K562 (cell line): Measurements from ENCODE around the gene LPCAT3. TPM values are rescaled to one million over a fixed set of nuclear protein-coding genes. Genes with fewer than 3 reads are reported as not detected.
A peak's percentile ranks its signal among the peaks of the same experiment; 100 is the strongest.

Experiments
- ATAC-seq: fragments of 200-7000 bp; cut with Tn5 transposase; 3 replicates; pipeline ENCODE4 v1.9.1; 2020; ENCODE audit warnings: moderate library complexity
- BruUV-seq: library from RNA; stranded (reverse); fragments of 400-500 nt; replicated peaks from 2 replicates; lab custom pipeline; 2021; lab: Mats Ljungman, UMichigan
- CTCF ChIA-PET: fragments of 300-600 bp; formaldehyde crosslinking; extraction: SDS; loops from one replicate; lab custom pipeline; 2021; ENCODE audit warnings: low intra/inter-chr PET ratio; lab: Yijun Ruan, JAX
- POLR2A ChIA-PET: fragments of 300-600, 350-650 bp; sonication (Branson Sonifier 250); formaldehyde crosslinking; extraction: SDS; loops from one replicate; lab custom pipeline; 2021; ENCODE audit warnings: antibody characterized with exemption, inconsistent platforms; lab: Yijun Ruan, JAX
- DNase-seq, 4 experiments: peaks; one replicate each; pipeline versions ENCODE4 v3.0.0 to v3.0.0-alpha.2; 2011 to 2018; ENCODE audit warnings: low spot score in 3 of 4, mixed read lengths in 3 of 4; ENCODE audit errors: extremely low read depth in 1 of 4
- FAIRE-seq: peaks from 2 replicates; lab custom pipeline; 2011; peaks lifted over from hg19 to GRCh38; lab: Jason Lieb, UNC
- H2AFZ ChIP-seq: 2 replicates; pipeline ENCODE4 v1.6.0; 2011; ENCODE audit warnings: low read depth, low read length, control low read depth, inconsistent platforms
- H3K27ac ChIP-seq: fragments of 200-600 bp; 3 replicates; pipeline ENCODE4 v1.8.0; 2011; ENCODE audit warnings: low read depth, mild to moderate bottlenecking, control low read depth, inconsistent platforms, low read length, moderate library complexity, mixed read lengths; ENCODE audit errors: extremely low read depth
- H3K27me3 ChIP-seq, 2 experiments: fragments of 300-600 bp in 1 of 2; 2 replicates in 1 of 2; 3 replicates in 1 of 2; pipeline versions ENCODE4 v1.6.0 to v1.8.0; 2011; ENCODE audit warnings: inconsistent platforms in 2 of 2, low read length in 2 of 2, mild to moderate bottlenecking in 1 of 2, mixed read lengths in 1 of 2, moderate library complexity in 1 of 2; ENCODE audit not compliant: control insufficient read depth in 2 of 2, insufficient read depth in 2 of 2
- H3K36me3 ChIP-seq: fragments of 300-600 bp; 3 replicates; pipeline ENCODE4 v1.8.0; 2011; ENCODE audit warnings: mild to moderate bottlenecking, low read length, inconsistent platforms; ENCODE audit not compliant: control insufficient read depth, insufficient read depth
- H3K4me1 ChIP-seq, 2 experiments: fragments of 200-600 bp in 1 of 2; replicated peaks in 1 of 2; 2 replicates in 1 of 2; 3 replicates in 1 of 2; pipeline versions ENCODE4 v1.5.1 to v1.8.0; 2011; ENCODE audit warnings: inconsistent platforms in 2 of 2, low read length in 2 of 2, mild to moderate bottlenecking in 1 of 2, mixed read lengths in 1 of 2, moderate library complexity in 1 of 2; ENCODE audit not compliant: control insufficient read depth in 2 of 2, insufficient read depth in 2 of 2
- H3K4me2 ChIP-seq: 2 replicates; pipeline ENCODE4 v1.6.1; 2011; ENCODE audit warnings: low read length, control low read depth, inconsistent platforms, mixed read lengths; ENCODE audit not compliant: insufficient read depth
- H3K4me3 ChIP-seq: fragments of 200-600 bp; sonication (generic), shearing (Covaris generic); 2 replicates; pipeline ENCODE4 v1.5.1; 2016; ENCODE audit warnings: control low read depth, inconsistent platforms
- H3K79me2 ChIP-seq: fragments of 200-600 bp; 3 replicates; pipeline ENCODE4 v1.8.0; 2011; ENCODE audit warnings: low read length, inconsistent platforms; ENCODE audit not compliant: control insufficient read depth, insufficient read depth
- H3K9ac ChIP-seq, 2 experiments: 2 replicates each; pipeline versions ENCODE4 v1.6.0 to v1.6.1; 2011; ENCODE audit warnings: low read depth in 2 of 2, low read length in 2 of 2, control low read depth in 1 of 2, inconsistent platforms in 1 of 2, mild to moderate bottlenecking in 1 of 2, mixed read lengths in 1 of 2; ENCODE audit not compliant: insufficient read depth in 1 of 2
- H3K9me1 ChIP-seq: one replicate; pipeline ENCODE4 v1.6.0; 2011; ENCODE audit warnings: inconsistent platforms, mild to moderate bottlenecking, low read length, moderate library complexity; ENCODE audit not compliant: control insufficient read depth, insufficient read depth
- H3K9me3 ChIP-seq: replicated peaks from 2 replicates; pipeline ENCODE4 v1.5.1; 2011; ENCODE audit warnings: low read depth, low read length, inconsistent platforms; ENCODE audit not compliant: control insufficient read depth, insufficient read depth
- H4K20me1 ChIP-seq: replicated peaks from 2 replicates; pipeline ENCODE4 v1.6.1; 2011; ENCODE audit warnings: low read length, inconsistent platforms, mixed read lengths; ENCODE audit not compliant: control insufficient read depth, insufficient read depth
- NEUROD1 ChIP-seq: fragments of 150-350 bp; IDR thresholded peaks from 2 replicates; pipeline ENCODE4 v1.6.1; 2014; ENCODE audit warnings: borderline replicate concordance, low read length, low read depth; ENCODE audit not compliant: partially characterized antibody
- NRF1 ChIP-seq, 2 experiments: fragments of 450-650 bp; IDR thresholded peaks in 1 of 2; conservative IDR thresholded peaks in 1 of 2; 2 replicates each; pipeline ENCODE4 v1.6.1; 2014; ENCODE audit warnings: mild to moderate bottlenecking in 2 of 2
- WGBS: fragments of 100-300 bp; shearing (Covaris generic); methylation state at CpG from one replicate; pipeline ENCODE4 v1.1.6; 2016; ENCODE audit warnings: low coverage, mixed read lengths; ENCODE audit not compliant: insufficient coverage; ENCODE audit errors: missing lambda C conversion rate; 5-methylcytosine and 5-hydroxymethylcytosine counted together
- in situ Hi-C: fragments of 300-500 bp; cut with MboI; formaldehyde crosslinking; loops from 4 replicates; pipeline ENCODE4 v1.15.0; 2018; ENCODE audit warnings: inconsistent platforms, mixed read lengths
- intact Hi-C: fragments of 100-400 bp; cut with micrococcal nuclease; formaldehyde crosslinking; loops from 2 replicates; pipeline ENCODE4 v1.14.2; 2022
- polyA plus RNA-seq, 8 experiments: library from polyadenylated mRNA; depleted of rRNA in 4 of 8; stranded (reverse) in 5 of 8; unstranded in 3 of 8; fragments of >200 nt; fragmentation: Nextera tagmentation in 2 of 8; fragmentation: Illumina TruSeq in 1 of 8; extraction: Ambion mirVana in 2 of 8; extraction: Trizol in 1 of 8; gene quantifications; 2 replicates each; pipeline versions ENCODE4 v1.2.1 to v1.2.3, GENCODE V29; 2011 to 2014; ENCODE audit warnings: inconsistent platforms in 1 of 8, missing spikeins in 1 of 8
- total RNA-seq, 7 experiments: library from RNA; depleted of rRNA in 6 of 7; stranded (reverse); fragments of >200 nt in 6 of 7; fragmentation: Illumina TruSeq in 2 of 7; extraction: Trizol in 2 of 7; gene quantifications; 2 replicates each; pipeline versions ENCODE4 v1.2.1 to v1.2.3, GENCODE V29; 2011 to 2021; ENCODE audit warnings: low replicate concordance in 1 of 7
- TF ChIP-seq, protein P1 (sequence below): fragments of 450-650 bp; IDR thresholded peaks from 2 replicates; pipeline ENCODE4 v1.6.1; 2016; ENCODE audit warnings: low read depth, mild to moderate bottlenecking, moderate library complexity

The LPCAT3 gene
- total and polyA plus RNA-seq, 9 of the 15 experiments (the other 6 are each of a cell fraction or from before 2014, with no cell fraction given) = 4.9 to 52.5 (median 25.3) TPM

DNA sequence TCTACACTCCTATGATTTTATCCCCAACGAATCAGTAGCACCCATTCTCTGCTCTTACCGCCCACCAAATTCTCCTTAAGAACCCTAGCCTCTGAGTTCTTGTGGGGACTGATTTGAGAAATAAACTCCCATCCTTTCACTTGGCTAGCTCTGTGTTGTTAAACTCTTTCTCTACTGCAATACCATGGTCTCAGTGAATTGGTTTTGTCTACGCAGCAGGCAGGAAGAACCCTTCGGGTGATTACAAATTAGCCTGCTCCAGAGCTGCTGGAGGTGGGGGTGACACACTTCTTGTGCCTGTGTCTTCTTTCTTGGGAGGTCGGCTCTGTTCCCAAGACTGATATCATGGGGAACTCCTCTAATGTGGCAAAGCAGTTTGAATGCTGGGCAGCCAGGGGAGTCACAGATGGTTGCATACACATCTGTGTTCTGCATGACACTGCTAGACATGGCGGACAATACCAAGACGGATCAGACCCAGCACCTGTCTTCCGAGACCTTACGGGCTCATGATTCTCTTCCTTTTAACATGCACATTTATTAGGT lies 40.6 kb upstream of the LPCAT3 start:
- Histone ChIP-seq H3K27ac (no peak overlapping the region), H3K4me1 (peaks cover 11 to 18% of the 10 kb centered on the region in 2 experiments; a peak in 3 of 5 replicates), H2AFZ (0 out of 2 replicates have a peak overlapping the region, but pooled peaks have one; percentile 12), H3K4me2 (no peak overlapping the region; the same call in 1 of the 2 replicates), H3K36me3 (no peaks in the 10 kb centered on the region), H3K4me3 (no peak overlapping the region), H3K79me2 (no peaks in the 10 kb centered on the region), H3K9ac (no peak overlapping the region), H4K20me1 (no peaks in the 10 kb centered on the region), H3K9me3 (no peaks in the 10 kb centered on the region), H3K9me1 (no peaks in the 10 kb centered on the region), H3K27me3 (no peaks in the 10 kb centered on the region)
- ChIA-PET CTCF (no interaction called here), POLR2A (interaction anchor here (0.6 to 1.2 kb wide), 5 partner anchors 8 to 64 kb away, joined by 3 to 4 read pairs (median 3); no protein-coding TSS in a partner anchor)
- TF ChIP-seq NRF1 (conservative IDR thresholded peaks at IDR 0.05 in 1 of 2, IDR thresholded peaks at IDR 0.05 in 1 of 2) (0 out of 4 replicates have a peak, but pooled peaks of 1 of the 2 experiments have one; percentile 5), NEUROD1 (no peak)
- TF ChIP-seq, protein P1, sequence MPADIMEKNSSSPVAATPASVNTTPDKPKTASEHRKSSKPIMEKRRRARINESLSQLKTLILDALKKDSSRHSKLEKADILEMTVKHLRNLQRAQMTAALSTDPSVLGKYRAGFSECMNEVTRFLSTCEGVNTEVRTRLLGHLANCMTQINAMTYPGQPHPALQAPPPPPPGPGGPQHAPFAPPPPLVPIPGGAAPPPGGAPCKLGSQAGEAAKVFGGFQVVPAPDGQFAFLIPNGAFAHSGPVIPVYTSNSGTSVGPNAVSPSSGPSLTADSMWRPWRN = peak; percentile 2; the same call in 1 of the 2 replicates
- intact Hi-C loops (no loop called here), in situ Hi-C loops (no loop called here)
- no peak for FAIRE-seq
- DNase-seq = no peak
- peak; percentile 25; the same call in 2 of the 3 replicates for ATAC-seq
- 59% methylated on average over 9 of the region's 9 CpGs for WGBS
- no TSS peak for BruUV-seq
